ENCODE results near the gene PATJ. TPM values are rescaled to one million over a fixed set of nuclear protein-coding genes. Genes with fewer than 3 reads are reported as not detected.

PATJ gene
- total RNA-seq, 1 donor from 2014 or later: 46.2 TPM

- DNase-seq: no peak
Measured at GRCh38 chr1:61983236-61983635, 241.0 kb downstream of the PATJ start.

- DNase-seq: no peak
Measured at GRCh38 chr1:61992257-61992656, 250.0 kb downstream of the PATJ start.

GRCh38 chr1:61993331-61993961, 251.2 kb downstream of the PATJ start:
- no peak for DNase-seq

GRCh38 chr1:61995641-61996040, 253.4 kb downstream of the PATJ start:
- DNase-seq: no peak

- no peak for DNase-seq
Measured at GRCh38 chr1:61997123-61997522, 254.8 kb downstream of the PATJ start.

GRCh38 chr1:62003777-62004176, 261.5 kb downstream of the PATJ start:
- DNase-seq: no peak

GRCh38 chr1:62006690-62007089, 264.4 kb downstream of the PATJ start:
- no peak for DNase-seq

GRCh38 chr1:62011006-62011405, 268.7 kb downstream of the PATJ start:
- no peak for DNase-seq

- DNase-seq: no peak
Measured at GRCh38 chr1:62012095-62012494, 269.8 kb downstream of the PATJ start.

- DNase-seq: peak; percentile 83
Measured at GRCh38 chr1:62012836-62013235, 270.6 kb downstream of the PATJ start.

GRCh38 chr1:62013264-62013663, 271.0 kb downstream of the PATJ start:
- no peak for DNase-seq

GRCh38 chr1:62022382-62022983, 280.2 kb downstream of the PATJ start:
- DNase-seq: no peak

GRCh38 chr1:62024690-62025089, 282.4 kb downstream of the PATJ start:
- no peak for DNase-seq

GRCh38 chr1:62025154-62025553, 282.9 kb downstream of the PATJ start:
- no peak for DNase-seq

GRCh38 chr1:62025892-62026291, 283.6 kb downstream of the PATJ start:
- DNase-seq: no peak

- no peak for DNase-seq
Measured at GRCh38 chr1:62029704-62030103, 287.4 kb downstream of the PATJ start.

GRCh38 chr1:62034790-62035189, 292.5 kb downstream of the PATJ start:
- no peak for DNase-seq

GRCh38 chr1:62037274-62037673, 295.0 kb downstream of the PATJ start:
- DNase-seq: no peak

GRCh38 chr1:62038594-62039284, 296.5 kb downstream of the PATJ start:
- DNase-seq: no peak

GRCh38 chr1:62040450-62040849, 298.2 kb downstream of the PATJ start:
- no peak for DNase-seq

- no peak for DNase-seq
Measured at GRCh38 chr1:62040973-62041372, 298.7 kb downstream of the PATJ start.

- no peak for DNase-seq
Measured at GRCh38 chr1:62043154-62043553, 300.9 kb downstream of the PATJ start.

- DNase-seq: peak; percentile 56
Measured at GRCh38 chr1:62045574-62045973, 303.3 kb downstream of the PATJ start.

GRCh38 chr1:62046927-62047326, 304.6 kb downstream of the PATJ start:
- DNase-seq: no peak

Data from tongue (tissue), 2 donors.